HuH-7 (cell line): ENCODE data around the gene PLXND1.
"Not testable (repeated sequence)": the region's sequence is repeated elsewhere in the genome, so short reads cannot be mapped to it uniquely, and the experiment has no call there.

ENCODE experiments used
- DNase-seq: peaks from one replicate; pipeline ENCODE4 v3.0.0; 2011; ENCODE audit warnings: low spot score

Gene PLXND1

GRCh38 chr3:129614927-129615363, 8.5 kb upstream of the PLXND1 start:
- DNase-seq: no peak

GRCh38 chr3:129614435-129614834, 8.0 kb upstream of the PLXND1 start:
- DNase-seq: no peak

GRCh38 chr3:129613367-129613740, 6.9 kb upstream of the PLXND1 start:
- no peak for DNase-seq

GRCh38 chr3:129612534-129613366, 6.3 kb upstream of the PLXND1 start:
- DNase-seq: peak; percentile 71

- DNase-seq: no peak
Observed at GRCh38 chr3:129611812-129612533, 5.5 kb upstream of the PLXND1 start.

- no peak for DNase-seq
Observed at GRCh38 chr3:129611446-129611800, 4.9 kb upstream of the PLXND1 start.

GRCh38 chr3:129610794-129611445, 4.4 kb upstream of the PLXND1 start:
- DNase-seq: not testable (repeated sequence)

- no peak for DNase-seq
Observed at GRCh38 chr3:129610276-129610675, 3.8 kb upstream of the PLXND1 start.

- DNase-seq: no peak
Observed at GRCh38 chr3:129609591-129610182, 3.2 kb upstream of the PLXND1 start.

GRCh38 chr3:129608936-129609590, 2.6 kb upstream of the PLXND1 start:
- DNase-seq: no peak

GRCh38 chr3:129608087-129608935, 1.8 kb upstream of the PLXND1 start:
- peak; percentile 64 for DNase-seq

GRCh38 chr3:129607391-129608068, 1.1 kb upstream of the PLXND1 start:
- no peak for DNase-seq

- peak; percentile 68 for DNase-seq
Observed at GRCh38 chr3:129605922-129606635, 397 bp downstream of the PLXND1 start.

GRCh38 chr3:129605203-129605921, 1.1 kb downstream of the PLXND1 start:
- DNase-seq: peak; percentile 49

GRCh38 chr3:129604767-129605166, 1.7 kb downstream of the PLXND1 start:
- DNase-seq: no peak

- no peak for DNase-seq
Observed at GRCh38 chr3:129603991-129604749, 2.3 kb downstream of the PLXND1 start.

- no peak for DNase-seq
Observed at GRCh38 chr3:129603561-129603942, 2.9 kb downstream of the PLXND1 start.
